Spleen (tissue), 11 donors: ENCODE measurements around the gene DPH2. TPM values are rescaled to one million over a fixed set of nuclear protein-coding genes. Genes with fewer than 3 reads are reported as not detected.

Experiments used
- DNase-seq: peaks from one replicate; pipeline ENCODE4 v3.0.0-alpha.2; 2020
- H3K27ac ChIP-seq, 8 donors: fragments of 200-600 bp; sonication (generic) in 7 of 8; 1 replicate in 4 of 8; 2 replicates in 4 of 8; pipeline versions ENCODE4 v1.5.0 to v1.8.0; 2016 to 2021; ENCODE audit warnings: inconsistent platforms in 4 of 8, mild to moderate bottlenecking in 4 of 8, moderate library complexity in 1 of 8
- H3K27me3 ChIP-seq, 7 donors: fragments of 200-600 bp; sonication (generic) in 6 of 7; replicated peaks in 1 of 7; 1 replicate in 4 of 7; 2 replicates in 3 of 7; pipeline versions ENCODE4 v1.5.0 to v1.8.0; 2016 to 2021; ENCODE audit warnings: inconsistent platforms in 3 of 7, mild to moderate bottlenecking in 1 of 7
- H3K36me3 ChIP-seq, 6 donors: fragments of 200-600 bp; sonication (generic) in 5 of 6; 1 replicate in 4 of 6; 2 replicates in 2 of 6; pipeline versions ENCODE4 v1.5.0 to v1.8.0; 2016 to 2021; ENCODE audit warnings: inconsistent platforms in 2 of 6
- H3K4me1 ChIP-seq, 6 donors: fragments of 200-600 bp; sonication (generic) in 5 of 6; 1 replicate in 3 of 6; 2 replicates in 3 of 6; pipeline versions ENCODE4 v1.5.0 to v1.8.0; 2016 to 2021; ENCODE audit warnings: inconsistent platforms in 3 of 6
- H3K4me3 ChIP-seq, 8 donors: fragments of 200-600 bp; sonication (generic) in 7 of 8; 1 replicate in 4 of 8; 2 replicates in 4 of 8; pipeline versions ENCODE4 v1.5.0 to v1.8.0; 2016 to 2021; ENCODE audit warnings: inconsistent platforms in 4 of 8, mild to moderate bottlenecking in 4 of 8, moderate library complexity in 2 of 8
- H3K9me3 ChIP-seq, 8 donors: fragments of 200-600 bp; sonication (generic) in 7 of 8; 1 replicate in 4 of 8; 2 replicates in 4 of 8; pipeline versions ENCODE4 v1.5.0 to v1.8.0; 2016 to 2021; ENCODE audit warnings: inconsistent platforms in 4 of 8
- CTCF ChIP-seq, 11 experiments: fragments of 200-600 bp in 7 of 11; fragments of 450-650 bp in 4 of 11; sonication (generic) in 4 of 11; IDR thresholded peaks in 8 of 11; conservative IDR thresholded peaks in 3 of 11; 1 replicate in 7 of 11; 2 replicates in 4 of 11; pipeline versions ENCODE4 v1.4.0 to v1.8.0; 2016 to 2021; ENCODE audit warnings: antibody characterized with exemption in 11 of 11, inconsistent platforms in 4 of 11, mild to moderate bottlenecking in 1 of 11
- POLR2A ChIP-seq, 3 donors: fragments of 450-650 bp; IDR thresholded peaks; one replicate each; pipeline ENCODE4 v1.5.1; 2017; ENCODE audit warnings: antibody characterized with exemption in 3 of 3, mild to moderate bottlenecking in 1 of 3
- POLR2AphosphoS5 ChIP-seq, 3 donors: sonication (generic); formaldehyde crosslinking; IDR thresholded peaks; one replicate each; pipeline ENCODE4 v1.5.1; 2017; ENCODE audit warnings: antibody characterized with exemption in 3 of 3
- WGBS, 5 donors: extraction: QIAGEN DNeasy Blood & Tissue Kit in 3 of 5; methylation state at CpG; one replicate each; pipeline versions ENCODE4 v1.1.5 to v1.1.7; 2013 to 2018; 5-methylcytosine and 5-hydroxymethylcytosine counted together
- intact Hi-C: fragments of 100-400 bp; cut with DNase I; formaldehyde crosslinking; loops from one replicate; pipeline ENCODE4 v1.15.0; 2023; ENCODE audit warnings: low total_unique reads
- polyA plus RNA-seq, 3 donors: library from polyadenylated mRNA; stranded (reverse); fragments of 200-250 nt; gene quantifications; one replicate each; pipeline ENCODE4 v1.2.1, GENCODE V29; 2013
- total RNA-seq, 7 donors: library from RNA; depleted of rRNA in 3 of 7; stranded (reverse); fragments of >200 nt in 3 of 7; fragmentation: NEBNext Ultra II Directional in 4 of 7; extraction: Animal tissue kit (Norgen Biotek cat#: 25700) in 4 of 7; gene quantifications; one replicate each; pipeline versions ENCODE4 v1.1.0 to v1.2.1, GENCODE V29; 2016 to 2021
- donor health status: healthy with polysubstance abuse.
- donor health status: DM: no; HTN: no; CAD: no; lungs with moderate emphysema.
- donor health status: DM: no; HTN: no; CAD: no.
- donor health status: Bipolar disorder and iron deficiency.
- donor health status: healthy.
- donor health status: DM: no; HTN: no; CAD: no.
- donor health status: DM: yes; HTN: yes; CAD: no.

The DPH2 gene
- total and polyA plus RNA-seq, 10 donors, result 15.7 to 36.5 (median 24.5) TPM

- Histone ChIP-seq H3K4me1 (peaks cover 0 to 7% (median 3%) of the 10 kb centered on the region in 6 donors), H3K4me3 (no peak overlapping the region), H3K9me3 (no peaks in the 10 kb centered on the region), H3K27ac (no peak overlapping the region), H3K36me3 (no peaks in the 10 kb centered on the region), H3K27me3 (no peaks in the 10 kb centered on the region)
- no peak for DNase-seq
- no peak for TF ChIP-seq POLR2A (IDR thresholded peaks at IDR 0.05)
- intact Hi-C loops, result no loop called here
- 90 to 96% (median 92%) methylated on average over 12 of the region's 12 CpGs for WGBS, 5 donors
These were observed 38.4 kb downstream of the DPH2 start for GRCh38 chr1:44008259-44008658.

- peaks cover 0 to 2% (median 0%) of the 10 kb centered on the region in 6 donors for H3K4me1 ChIP-seq
- H3K27ac ChIP-seq, result no peak overlapping the region
- no peaks in the 10 kb centered on the region for H3K9me3 ChIP-seq
- 67 to 90% (median 80%) methylated on average over 2 to 11 of the region's 11 CpGs for WGBS, 5 donors
- H3K36me3 ChIP-seq, result no peaks in the 10 kb centered on the region
- TF ChIP-seq POLR2A (IDR thresholded peaks at IDR 0.05) (no peak), POLR2AphosphoS5 (IDR thresholded peaks at IDR 0.05) (no peak), CTCF (IDR thresholded peaks at IDR 0.05 in 8 of 11, conservative IDR thresholded peaks at IDR 0.05 in 3 of 11) (no peak)
- no peak for DNase-seq
- no peak overlapping the region for H3K4me3 ChIP-seq
- intact Hi-C loops, result no loop called here
- H3K27me3 ChIP-seq, result no peaks in the 10 kb centered on the region
These were observed 41.2 kb downstream of the DPH2 start for GRCh38 chr1:44010935-44011471.

GRCh38 chr1:44012404-44012803, 42.6 kb downstream of the DPH2 start:
- no peaks in the 10 kb centered on the region for H3K36me3 ChIP-seq
- no peaks in the 10 kb centered on the region for H3K4me1 ChIP-seq
- no peak for TF ChIP-seq CTCF (IDR thresholded peaks at IDR 0.05 in 8 of 11, conservative IDR thresholded peaks at IDR 0.05 in 3 of 11)
- TF ChIP-seq POLR2AphosphoS5 (IDR thresholded peaks at IDR 0.05), result no peak
- no peak for TF ChIP-seq POLR2A (IDR thresholded peaks at IDR 0.05)
- no peaks in the 10 kb centered on the region for H3K9me3 ChIP-seq
- no peak for DNase-seq
- H3K4me3 ChIP-seq, result no peak overlapping the region
- intact Hi-C loops, result no loop called here
- 55 to 74% (median 66%) methylated on average over 2 of the region's 2 CpGs for WGBS, 5 donors
- H3K27ac ChIP-seq, result no peak overlapping the region
- no peaks in the 10 kb centered on the region for H3K27me3 ChIP-seq

- no peaks in the 10 kb centered on the region for H3K4me1 ChIP-seq
- no peak for DNase-seq
- H3K9me3 ChIP-seq, result no peaks in the 10 kb centered on the region
- intact Hi-C loops, result no loop called here
- H3K36me3 ChIP-seq, result no peaks in the 10 kb centered on the region
- 22 to 54% (median 32%) methylated on average over 10 to 13 of the region's 13 CpGs for WGBS, 5 donors
- H3K4me3 ChIP-seq, result no peak overlapping the region
- H3K27me3 ChIP-seq, result no peaks in the 10 kb centered on the region
- H3K27ac ChIP-seq, result no peak overlapping the region
- TF ChIP-seq POLR2AphosphoS5 (IDR thresholded peaks at IDR 0.05), result no peak
- no peak for TF ChIP-seq CTCF (IDR thresholded peaks at IDR 0.05 in 8 of 11, conservative IDR thresholded peaks at IDR 0.05 in 3 of 11)
- TF ChIP-seq POLR2A (IDR thresholded peaks at IDR 0.05), result no peak
These were observed 43.3 kb downstream of the DPH2 start for GRCh38 chr1:44012941-44013609.
